Iris pigment epithelial cell (primary cell): ENCODE results near the gene UTS2B.

Experiments
- DNase-seq: peaks from one replicate; pipeline ENCODE4 v3.0.0-alpha.2; 2011; ENCODE audit warnings: low read depth

UTS2B gene

GRCh38 chr3:191321019-191321767 lies 9.1 kb downstream of the UTS2B start:
- no peak for DNase-seq

GRCh38 chr3:191320316-191320715 lies 10.0 kb downstream of the UTS2B start:
- DNase-seq = no peak

- no peak for DNase-seq
These were observed 13.3 kb downstream of the UTS2B start for GRCh38 chr3:191316876-191317603.

- DNase-seq = no peak
These were observed 16.1 kb downstream of the UTS2B start for GRCh38 chr3:191314109-191314728.

GRCh38 chr3:191313296-191313695 lies 17.0 kb downstream of the UTS2B start:
- DNase-seq = no peak

GRCh38 chr3:191307341-191307740 lies 23.0 kb downstream of the UTS2B start:
- no peak for DNase-seq

- no peak for DNase-seq
These were observed 23.9 kb downstream of the UTS2B start for GRCh38 chr3:191306428-191306827.

- no peak for DNase-seq
These were observed 26.7 kb downstream of the UTS2B start for GRCh38 chr3:191303596-191303995.

- DNase-seq = no peak
These were observed 27.9 kb downstream of the UTS2B start for GRCh38 chr3:191302451-191302850.

- no peak for DNase-seq
These were observed 28.4 kb downstream of the UTS2B start for GRCh38 chr3:191301782-191302411.

GRCh38 chr3:191301017-191301416 lies 29.3 kb downstream of the UTS2B start:
- DNase-seq = no peak

GRCh38 chr3:191300422-191300821 lies 29.9 kb downstream of the UTS2B start:
- no peak for DNase-seq

- no peak for DNase-seq
These were observed 31.5 kb downstream of the UTS2B start for GRCh38 chr3:191298846-191299245.

GRCh38 chr3:191296041-191296541 lies 34.2 kb downstream of the UTS2B start:
- DNase-seq = no peak

GRCh38 chr3:191294291-191294690 lies 36.0 kb downstream of the UTS2B start:
- no peak for DNase-seq

- DNase-seq = no peak
These were observed 37.9 kb downstream of the UTS2B start for GRCh38 chr3:191292243-191293015.

- DNase-seq = peak; percentile 47
These were observed 39.9 kb downstream of the UTS2B start for GRCh38 chr3:191290311-191291025.

- DNase-seq = no peak
These were observed 46.9 kb downstream of the UTS2B start for GRCh38 chr3:191283400-191283799.

GRCh38 chr3:191282251-191283185 lies 47.8 kb downstream of the UTS2B start:
- DNase-seq = peak; percentile 3

- DNase-seq = no peak
These were observed 49.4 kb downstream of the UTS2B start for GRCh38 chr3:191280882-191281281.
